NCI-H1417 treated with DMSO at 0.1 percent for 48 hours (cell line): ENCODE results near the gene AMPD2.
"Not testable (repeated sequence)": the region's sequence is repeated elsewhere in the genome, so short reads cannot be mapped to it uniquely, and the experiment has no call there.

Source experiments
- DNase-seq: peaks from one replicate; lab custom pipeline; 2025; lab: John Stamatoyannopoulos, UW

AMPD2 gene

DNA sequence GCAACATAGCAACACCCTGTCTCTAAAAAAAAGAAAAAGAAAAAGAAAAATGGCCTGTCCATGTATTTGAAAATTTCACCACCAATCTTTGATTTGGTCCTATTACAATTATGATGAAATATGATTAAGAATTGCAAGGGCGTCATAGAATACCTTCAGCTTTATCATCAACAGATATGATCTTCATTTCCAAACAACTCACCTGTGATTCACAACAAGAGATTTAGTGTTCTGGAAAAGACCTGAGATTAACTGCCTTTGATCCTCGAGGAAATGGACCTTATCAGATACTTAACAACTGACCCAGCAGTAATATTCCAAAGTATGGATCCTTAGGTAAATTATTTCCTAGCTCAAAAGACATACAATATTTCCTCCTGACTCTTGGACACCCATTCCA lies 32.8 kb downstream of the AMPD2 start:
- no peak for DNase-seq

DNA sequence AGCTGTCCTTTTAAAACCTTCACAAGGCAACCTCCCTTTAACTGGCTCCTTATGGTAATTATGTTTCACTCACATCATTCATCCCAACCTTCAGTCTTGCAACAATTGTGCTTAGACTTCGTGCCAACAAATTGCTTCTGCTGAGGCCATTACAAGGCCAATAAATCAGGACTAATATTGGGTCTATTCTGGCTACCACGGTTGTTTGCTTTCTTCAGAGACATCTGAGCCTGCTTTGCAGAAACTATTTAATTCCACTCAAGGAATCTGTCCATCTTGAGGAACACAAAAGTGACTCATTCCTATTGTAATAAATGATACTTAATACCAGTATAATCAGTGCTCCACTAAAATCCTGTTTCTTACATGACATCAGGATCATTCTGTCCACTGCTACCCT lies 33.7 kb downstream of the AMPD2 start:
- no peak for DNase-seq

DNA sequence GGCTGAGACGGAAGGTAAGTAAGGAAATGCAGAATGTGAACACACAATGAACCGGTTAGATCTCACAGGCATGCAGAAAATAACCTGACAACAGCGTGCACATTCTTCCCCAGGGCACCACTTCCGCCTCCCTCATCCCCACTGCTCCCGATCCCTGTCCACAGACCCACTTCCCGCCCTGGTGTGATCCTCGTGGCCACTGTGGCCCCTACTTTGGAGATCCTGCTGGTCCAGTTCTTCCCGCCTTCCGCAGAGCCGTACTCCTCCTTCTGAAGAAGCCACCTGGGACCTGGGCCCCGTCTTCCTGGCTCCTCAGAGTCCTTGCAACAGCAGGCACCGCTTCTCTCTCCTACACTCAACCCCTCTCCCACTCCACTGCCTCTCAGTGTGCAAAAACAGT lies 34.9 kb downstream of the AMPD2 start:
- no peak for DNase-seq

DNA sequence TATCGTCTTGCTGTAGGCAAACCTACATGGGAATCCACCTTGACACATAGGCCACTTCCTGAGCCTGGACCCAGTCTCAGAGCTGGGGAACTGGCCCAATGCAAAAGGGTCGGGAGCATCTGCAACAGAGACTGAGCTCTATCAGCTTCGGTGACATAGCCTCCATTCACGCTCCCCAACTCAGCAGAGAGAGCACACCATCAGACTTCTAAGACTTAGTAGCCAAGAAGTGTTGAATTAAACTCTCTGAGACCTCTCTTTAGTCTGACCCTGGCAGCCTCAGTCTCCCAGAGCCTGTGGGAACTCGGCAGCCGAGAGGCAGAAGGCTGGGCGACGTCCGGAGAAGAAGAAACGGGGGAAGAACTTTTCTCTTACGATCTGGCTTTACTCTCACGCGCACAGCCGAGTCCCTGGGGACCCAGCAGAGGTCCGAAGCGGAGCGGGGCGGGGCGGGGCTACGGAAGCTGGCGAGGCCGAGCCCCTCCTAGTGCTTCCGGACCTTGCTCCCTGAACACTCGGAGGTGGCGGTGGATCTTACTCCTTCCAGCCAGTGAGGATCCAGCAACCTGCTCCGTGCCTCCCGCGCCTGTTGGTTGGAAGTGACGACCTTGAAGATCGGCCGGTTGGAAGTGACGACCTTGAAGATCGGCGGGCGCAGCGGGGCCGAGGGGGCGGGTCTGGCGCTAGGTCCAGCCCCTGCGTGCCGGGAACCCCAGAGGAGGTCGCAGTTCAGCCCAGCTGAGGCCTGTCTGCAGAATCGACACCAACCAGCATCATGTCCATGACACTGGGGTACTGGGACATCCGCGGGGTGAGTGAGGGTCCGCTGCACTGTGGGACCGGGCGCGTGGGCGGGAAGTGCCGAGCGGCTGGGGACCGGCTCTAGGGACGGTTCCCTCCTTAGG lies 36.2 kb downstream of the AMPD2 start, which contains the start of gene GSTM4:
GSTM4 (plus strand) TSS at position 485 of the 905 bp plus-strand sequence; CDS start at position 776, 291 bp downstream.
- DNase-seq: no peak

DNA sequence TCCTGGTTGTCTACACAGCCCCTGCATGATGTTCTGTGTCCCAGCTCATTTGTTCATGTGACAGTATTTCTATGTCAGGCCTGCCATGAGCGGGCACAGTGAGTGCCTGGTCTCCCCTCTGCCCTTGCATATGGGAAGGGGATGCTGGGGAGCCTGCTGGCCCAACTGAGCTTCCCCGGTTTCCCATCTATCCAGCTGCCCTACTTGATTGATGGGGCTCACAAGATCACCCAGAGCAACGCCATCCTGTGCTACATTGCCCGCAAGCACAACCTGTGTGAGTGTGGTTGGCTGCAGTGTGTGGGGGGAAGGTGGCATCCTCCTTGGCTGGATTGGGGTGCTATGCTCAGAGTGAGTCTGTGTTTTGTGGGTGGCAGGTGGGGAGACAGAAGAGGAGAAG lies 37.8 kb downstream of the AMPD2 start:
- DNase-seq: no peak

DNA sequence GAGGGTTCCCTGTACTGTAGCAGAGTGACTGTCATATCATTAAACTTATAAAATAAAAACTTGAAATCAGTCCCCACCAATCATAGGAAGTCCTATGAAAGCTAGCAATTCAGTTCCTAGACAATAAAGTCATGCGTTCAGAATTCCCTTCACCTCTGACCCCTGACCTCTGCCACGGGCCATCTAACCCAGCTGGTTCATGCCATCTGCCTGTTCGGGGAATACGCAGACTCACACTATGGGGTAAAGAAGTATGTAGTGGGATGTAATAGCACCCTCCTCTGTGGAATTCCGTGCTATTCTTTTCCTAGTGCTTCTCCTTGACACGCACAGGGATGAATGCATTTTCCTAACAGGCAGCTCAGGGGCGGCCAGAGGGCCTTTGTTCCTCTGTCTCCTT lies 38.3 kb downstream of the AMPD2 start:
- no peak for DNase-seq

DNA sequence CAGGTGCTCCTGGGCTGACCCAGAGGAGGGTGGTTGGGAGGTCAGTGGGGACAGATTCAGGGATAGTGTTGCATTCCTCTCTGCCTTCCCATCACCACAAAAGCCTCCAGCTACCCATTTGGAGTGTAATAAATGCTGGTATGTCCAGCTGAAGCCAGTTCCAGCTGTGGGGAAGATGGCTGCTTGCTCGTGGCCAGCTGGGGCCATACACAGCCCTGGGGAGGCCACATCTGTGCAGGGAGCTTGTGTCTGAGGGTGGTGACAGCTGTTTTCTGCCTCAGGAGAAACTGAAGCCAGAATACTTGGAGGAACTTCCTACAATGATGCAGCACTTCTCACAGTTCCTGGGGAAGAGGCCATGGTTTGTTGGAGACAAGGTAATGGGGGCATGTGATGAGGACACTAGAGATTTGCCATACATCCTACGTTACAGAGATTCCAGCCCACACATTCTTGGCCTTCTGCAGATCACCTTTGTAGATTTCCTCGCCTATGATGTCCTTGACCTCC lies 39.0 kb downstream of the AMPD2 start:
- DNase-seq: no peak

DNA sequence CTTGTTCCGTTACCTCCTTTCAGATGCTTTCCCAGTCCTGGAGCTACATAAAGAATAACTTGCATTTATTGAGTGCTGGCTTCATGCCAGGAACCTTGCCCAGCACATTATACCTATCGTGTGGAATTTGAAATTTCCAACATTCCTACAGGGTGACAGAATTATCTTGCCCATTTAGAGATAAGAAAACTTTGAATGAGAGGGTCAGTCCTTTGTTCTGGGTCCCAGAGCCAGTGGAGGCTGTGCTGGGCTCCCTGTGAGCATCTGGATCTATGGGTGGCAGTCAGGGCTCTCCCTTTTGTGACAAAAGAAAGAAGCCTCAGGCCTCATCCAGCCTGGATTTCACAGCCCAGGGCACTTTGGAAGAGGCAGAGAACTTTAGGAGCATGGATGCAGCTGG lies 39.5 kb downstream of the AMPD2 start:
- DNase-seq: no peak

DNA sequence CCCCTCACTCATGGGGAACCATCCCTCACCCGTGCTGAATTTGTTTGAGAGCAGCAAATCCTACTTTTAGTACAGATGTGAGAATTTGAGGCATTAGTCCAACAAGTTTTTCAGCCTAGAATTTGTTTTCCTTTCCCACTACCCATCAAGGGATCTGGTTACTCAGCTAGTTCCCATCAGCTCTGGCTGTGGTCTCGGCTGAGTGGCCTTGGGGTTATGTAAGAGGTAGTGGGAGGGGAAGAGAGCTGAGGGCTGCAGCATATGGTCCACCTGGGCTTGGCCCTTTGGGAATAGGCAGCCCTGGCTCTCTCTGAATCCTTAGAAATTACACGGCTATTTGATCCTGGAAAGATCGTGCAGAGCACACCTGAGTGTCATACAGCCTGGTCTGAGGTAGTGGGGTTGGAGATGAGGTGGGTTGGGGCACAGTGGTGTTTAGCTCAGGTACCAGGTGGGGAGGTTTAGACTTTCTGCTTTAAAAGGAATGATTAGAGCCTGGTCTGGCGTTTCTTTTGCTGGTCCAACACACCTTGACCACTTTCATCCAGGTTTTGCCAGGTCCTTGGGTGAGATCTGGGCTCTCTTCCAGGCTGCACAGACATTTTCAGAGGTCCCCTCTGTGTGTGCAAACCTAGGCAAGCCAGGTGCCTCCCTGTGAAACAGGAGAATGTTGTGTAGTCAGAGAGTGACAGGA lies 40.5 kb downstream of the AMPD2 start:
- no peak for DNase-seq

DNA sequence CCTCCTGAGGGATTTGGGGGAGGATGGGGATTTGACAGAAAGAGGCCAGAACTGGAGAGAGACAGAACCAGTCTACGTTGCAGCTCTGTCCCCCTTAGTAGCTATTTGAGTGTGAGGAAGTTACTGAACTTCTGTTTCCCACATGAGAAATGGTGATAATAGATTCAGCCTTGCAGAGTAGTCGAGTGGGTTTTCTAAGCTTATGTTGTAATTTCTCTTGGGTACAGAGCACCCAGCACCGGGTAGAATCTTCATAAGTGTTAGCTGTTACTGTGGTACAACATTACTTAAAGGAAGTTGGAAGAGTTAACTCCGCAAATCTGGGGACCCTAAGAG lies 41.0 kb downstream of the AMPD2 start:
- not testable (repeated sequence) for DNase-seq

DNA sequence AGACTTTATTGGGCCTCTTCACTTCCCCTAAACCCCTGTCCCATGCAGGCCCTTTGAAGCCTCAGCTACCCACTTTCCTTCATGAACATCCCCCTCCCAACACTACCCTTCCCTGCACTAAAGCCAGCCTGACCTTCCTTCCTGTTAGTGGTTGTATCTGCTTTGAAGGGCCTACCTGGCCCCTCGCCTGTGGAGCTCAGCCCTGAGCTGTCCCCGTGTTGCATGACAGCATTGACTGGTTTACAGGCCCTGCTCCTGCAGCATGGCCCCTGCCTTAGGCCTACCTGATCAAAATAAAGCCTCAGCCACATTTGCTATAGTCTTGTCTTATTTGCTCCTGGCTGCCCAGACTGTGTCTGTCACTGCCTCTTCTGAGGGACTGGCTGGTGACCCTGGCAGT lies 41.8 kb downstream of the AMPD2 start:
- no peak for DNase-seq

DNA sequence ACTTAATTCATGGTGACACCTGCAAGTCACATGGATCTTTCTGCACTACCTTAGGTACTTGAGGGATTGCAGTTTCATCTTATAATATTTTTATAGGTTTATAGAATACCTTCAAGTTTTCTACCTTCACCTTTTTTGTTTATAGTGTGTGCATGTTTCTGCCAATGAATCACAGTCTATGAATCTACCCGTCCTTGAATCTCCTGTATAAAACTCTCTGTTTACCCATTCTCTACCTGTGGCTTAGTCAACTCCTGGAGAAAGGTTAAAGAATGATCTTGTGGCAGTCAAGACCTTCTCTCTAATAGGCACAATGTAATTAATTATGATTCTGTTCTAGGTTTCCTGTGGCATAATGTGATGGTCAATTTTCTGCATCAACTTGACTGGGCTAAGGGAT lies 45.0 kb downstream of the AMPD2 start:
- DNase-seq: no peak

DNA sequence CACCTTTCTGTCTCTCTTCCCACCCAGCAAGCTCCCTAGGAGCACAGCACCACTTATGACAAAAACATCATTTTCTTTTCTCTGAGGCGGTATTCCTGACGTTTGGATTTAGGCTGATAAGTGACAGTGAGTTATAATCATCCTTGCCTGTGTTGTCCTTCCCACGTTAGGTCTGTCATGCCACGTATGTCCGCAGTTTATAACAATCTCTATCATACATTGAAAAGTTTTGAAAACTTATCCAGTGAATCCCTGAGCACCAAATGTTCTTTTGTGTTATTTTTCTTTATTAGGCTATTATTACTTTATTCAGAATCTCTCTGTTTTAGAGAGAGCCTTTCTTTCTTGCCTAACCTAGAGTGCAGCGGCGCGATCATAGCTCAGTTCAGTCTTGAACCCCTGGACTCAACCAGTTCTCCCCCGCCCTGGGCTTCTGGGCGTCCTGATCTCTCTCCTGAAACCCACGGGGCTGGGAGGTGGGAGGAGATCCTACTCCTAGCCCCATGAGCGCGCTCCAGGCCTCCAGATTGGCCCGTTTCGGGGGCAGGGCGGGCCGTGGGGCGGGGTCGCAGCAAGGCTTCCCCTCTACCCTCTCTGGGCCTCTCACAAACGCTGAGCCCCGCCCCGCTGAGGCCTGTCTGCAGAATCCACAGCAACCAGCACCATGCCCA lies 48.0 kb downstream of the AMPD2 start, which contains the start of gene GSTM2:
GSTM2 (plus strand) TSS at position 606 of the 671 bp plus-strand sequence; CDS start at position 665, 59 bp downstream.
- no peak for DNase-seq

DNA sequence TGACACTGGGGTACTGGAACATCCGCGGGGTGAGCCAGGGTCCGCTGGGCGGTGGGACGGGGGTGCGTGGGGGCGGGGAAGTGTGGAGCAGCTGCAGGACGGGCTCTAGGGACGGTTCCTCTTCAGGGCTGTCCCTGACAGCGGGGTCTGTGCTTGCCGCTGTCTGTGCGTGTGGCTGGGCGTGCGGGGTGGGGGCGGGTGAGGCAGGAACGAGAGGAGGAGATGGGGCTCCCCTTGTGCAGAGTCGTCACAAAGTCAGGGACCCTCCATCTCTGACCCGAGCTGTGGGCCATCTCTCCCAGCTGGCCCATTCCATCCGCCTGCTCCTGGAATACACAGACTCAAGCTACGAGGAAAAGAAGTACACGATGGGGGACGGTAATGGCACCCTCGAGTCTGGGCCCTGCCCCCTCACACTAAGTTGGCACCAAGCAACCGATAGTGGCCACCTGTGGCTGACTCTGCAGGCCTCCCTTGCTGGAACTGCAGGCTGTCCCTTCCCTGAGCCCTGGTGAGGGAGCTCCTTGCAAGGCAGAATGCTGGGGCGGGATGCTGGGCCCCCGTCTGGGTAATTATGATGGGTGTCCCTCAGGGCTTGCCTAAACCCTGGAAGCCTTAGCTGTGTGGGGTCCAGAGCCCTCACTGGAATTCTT lies 48.6 kb downstream of the AMPD2 start:
- no peak for DNase-seq

DNA sequence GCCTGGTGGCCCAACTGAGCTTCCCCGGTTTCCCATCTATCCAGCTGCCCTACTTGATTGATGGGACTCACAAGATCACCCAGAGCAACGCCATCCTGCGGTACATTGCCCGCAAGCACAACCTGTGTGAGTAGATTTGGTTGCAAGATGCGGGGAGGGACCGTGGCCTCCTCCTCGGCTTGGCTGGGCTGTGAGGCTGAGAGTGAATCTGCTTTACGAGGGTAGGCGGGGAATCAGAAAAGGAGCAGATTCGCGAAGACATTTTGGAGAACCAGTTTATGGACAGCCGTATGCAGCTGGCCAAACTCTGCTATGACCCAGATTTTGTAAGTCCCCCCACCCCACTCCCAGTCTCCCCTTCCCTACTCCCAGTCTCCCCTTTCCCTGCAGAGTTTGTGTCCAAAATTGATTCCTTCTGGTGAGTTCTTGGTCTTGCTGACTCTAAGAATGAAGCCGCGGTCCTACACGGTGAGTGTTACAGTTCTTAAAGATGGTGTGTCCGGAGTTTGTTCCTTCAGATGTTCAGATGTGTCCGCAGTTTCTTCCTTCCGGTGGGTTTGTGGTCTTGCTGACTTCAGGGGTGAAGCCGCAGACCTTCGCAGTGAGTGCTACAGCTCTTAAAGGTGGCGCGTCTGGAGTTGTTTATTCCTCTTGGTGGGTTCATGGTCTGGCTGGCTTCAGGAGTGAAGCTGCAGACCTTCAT lies 49.8 kb downstream of the AMPD2 start:
- no peak for DNase-seq

DNA sequence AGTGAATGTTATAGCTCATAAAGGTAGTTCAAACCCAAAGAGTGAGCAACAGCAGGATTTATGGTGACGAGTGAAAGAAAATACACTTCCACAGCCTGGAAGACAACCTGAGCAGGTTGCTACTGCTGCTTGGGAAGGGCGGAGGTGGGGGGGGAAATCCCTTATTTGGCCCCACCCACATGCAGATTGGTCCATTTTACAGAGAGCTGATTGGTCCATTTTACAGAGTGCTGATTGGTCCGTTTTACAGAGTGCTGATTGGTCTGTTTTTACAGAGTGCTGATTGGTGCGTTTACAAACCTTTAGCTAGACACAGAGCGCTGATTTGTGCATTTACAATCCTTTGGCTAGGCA lies 50.3 kb downstream of the AMPD2 start:
- not testable (repeated sequence) for DNase-seq

DNA sequence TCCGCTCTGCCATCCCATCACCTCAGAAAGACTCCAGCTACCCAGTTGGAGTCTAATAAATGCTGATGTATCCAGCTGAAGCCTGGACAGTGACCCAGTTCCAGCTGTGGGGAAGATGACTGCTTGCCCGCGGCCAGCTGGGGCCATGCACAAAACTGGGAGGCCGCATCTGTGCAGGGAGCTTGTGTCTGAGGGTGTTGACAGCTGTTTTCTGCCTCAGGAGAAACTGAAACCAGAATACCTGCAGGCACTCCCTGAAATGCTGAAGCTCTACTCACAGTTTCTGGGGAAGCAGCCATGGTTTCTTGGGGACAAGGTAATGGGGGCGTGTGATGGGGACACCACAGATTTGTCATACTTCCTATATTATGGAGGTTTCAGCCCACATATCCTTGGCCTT lies 51.4 kb downstream of the AMPD2 start:
- DNase-seq: no peak

DNA sequence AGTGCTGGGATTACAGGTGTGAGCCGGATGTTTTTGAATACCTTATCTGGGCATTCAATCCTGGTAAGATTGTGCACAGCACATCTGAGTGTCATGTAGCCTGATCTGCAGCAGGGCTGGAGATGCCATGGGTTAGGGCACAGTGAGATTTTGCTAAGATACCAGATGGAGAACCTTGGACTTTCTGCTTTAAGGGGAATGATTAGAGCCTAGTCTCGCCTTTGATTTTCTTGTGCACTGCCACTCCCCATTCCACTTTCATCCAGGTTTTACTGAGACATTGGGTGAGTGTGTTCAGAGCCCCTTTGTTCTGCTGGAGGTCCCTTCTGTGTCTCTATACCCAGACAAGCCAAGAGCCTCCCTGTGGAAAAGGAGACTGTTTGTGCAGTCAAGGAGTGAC lies 54.2 kb downstream of the AMPD2 start:
- DNase-seq: not testable (repeated sequence)

DNA sequence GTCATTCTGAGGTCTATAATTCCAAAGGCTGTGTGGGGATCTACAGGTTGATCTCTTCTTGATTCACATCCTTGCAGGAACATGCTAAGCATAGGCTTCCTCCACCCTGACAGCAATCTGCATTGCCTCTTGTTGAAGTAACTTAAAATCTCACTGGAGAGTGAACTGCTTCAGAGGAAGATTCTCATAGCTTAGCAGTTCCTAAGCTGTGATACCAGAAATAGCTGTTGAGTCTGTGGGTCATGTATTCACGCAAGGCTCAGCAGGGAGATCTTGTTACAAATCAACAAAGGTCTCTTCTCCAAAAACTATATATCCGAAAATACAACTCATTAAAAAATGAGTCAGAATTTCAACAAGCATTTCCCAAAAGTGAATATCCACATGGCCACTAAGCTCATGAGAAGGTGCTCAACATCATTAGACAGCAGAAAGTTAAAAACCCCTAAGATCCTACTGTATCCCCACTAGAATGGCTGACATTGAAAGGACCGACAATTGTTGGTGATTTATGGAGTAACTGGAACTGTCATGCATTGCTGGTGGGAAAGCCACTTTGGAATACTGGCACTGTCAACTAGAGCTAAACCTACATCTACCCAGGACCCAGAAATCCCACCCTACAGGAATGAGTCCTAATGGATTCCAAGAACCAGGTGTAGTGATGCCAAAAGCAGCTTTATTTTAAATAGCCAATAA lies 57.2 kb downstream of the AMPD2 start:
- DNase-seq: not testable (repeated sequence)

DNA sequence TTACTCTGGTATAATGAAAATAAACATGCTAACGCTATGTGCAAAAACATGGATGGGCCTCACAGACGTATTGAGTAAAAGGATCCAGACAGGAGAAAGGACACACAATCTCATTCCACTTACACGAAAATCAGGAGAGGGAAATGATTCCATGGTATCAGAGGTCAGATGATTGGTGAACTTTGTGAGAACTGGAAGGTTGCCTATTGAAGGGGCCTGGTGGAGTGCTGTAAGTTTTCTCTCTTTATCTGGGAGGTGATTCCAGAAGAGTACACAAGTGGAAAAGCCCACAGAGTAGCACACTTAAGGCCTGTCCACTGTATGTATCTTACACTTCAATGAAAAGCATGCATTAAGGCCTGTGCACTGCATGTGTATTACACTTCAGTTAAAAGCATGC lies 57.8 kb downstream of the AMPD2 start:
- no peak for DNase-seq

DNA sequence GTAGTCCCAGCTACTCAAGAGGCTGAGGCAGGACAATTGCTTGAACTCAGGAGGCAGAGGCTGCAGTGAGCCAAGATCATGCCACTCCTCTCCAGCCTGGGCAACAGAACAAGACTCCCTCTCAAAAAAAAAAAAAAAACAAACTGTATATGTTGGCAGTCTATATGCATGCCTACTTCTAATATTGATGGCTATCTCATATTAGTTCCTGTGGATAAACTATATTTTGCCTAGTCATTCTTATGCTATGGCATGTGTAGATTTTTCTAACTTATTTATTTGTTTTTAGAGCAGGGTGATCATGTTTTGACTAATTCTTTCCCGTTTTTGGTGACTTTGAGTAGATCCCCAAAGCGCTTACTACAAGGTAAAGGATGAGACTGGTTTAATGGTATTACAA lies 59.0 kb downstream of the AMPD2 start:
- not testable (repeated sequence) for DNase-seq
